GM18868 (cell line): Measurements from ENCODE around the gene STARD10.
"Not testable (repeated sequence)": the region's sequence is repeated elsewhere in the genome, so short reads cannot be mapped to it uniquely, and the experiment has no call there.

Source experiments
- ATAC-seq: cut with Tn5 transposase; IDR thresholded peaks from one replicate; pipeline ENCODE4 v1.9.1; 2021; ENCODE audit warnings: mild to moderate bottlenecking, moderate library complexity; ENCODE audit not compliant: unreplicated experiment

The STARD10 gene

GRCh38 chr11:72808331-72808798 lies 14.5 kb upstream of the STARD10 start:
- no peak for ATAC-seq

- ATAC-seq = no peak
These were observed 13.9 kb upstream of the STARD10 start for GRCh38 chr11:72807792-72808191.

DNA sequence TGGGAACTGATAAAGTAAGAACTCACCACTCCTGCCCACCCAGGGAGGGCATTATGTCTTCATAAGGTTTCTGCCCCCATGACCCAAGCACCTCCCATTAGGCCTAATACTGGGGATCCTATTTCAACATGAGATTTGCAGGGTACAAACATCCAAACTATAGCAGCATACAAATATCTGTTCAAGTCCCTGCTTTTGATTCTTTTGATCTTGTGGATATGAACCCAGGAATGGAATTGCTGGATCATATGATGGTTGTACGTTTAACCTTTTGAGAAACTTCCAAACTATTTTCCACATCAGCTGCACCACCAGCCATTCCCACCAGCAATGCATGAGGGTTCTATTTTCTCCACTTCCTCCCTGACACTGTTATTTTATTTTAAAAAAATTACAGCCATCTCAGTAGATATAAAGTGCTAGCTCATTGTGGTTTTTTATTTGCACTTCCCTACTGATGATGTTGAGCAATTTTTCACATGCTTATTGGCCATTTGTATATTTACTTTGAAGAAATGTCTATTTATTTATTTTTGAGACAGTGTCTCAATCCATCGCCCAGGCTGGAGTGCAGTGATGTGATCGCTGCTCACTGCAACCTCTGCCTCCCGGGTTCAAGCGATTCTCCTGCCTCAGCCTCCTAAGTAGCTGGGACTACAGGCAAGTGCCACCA lies 13.3 kb upstream of the STARD10 start:
- no peak for ATAC-seq

GRCh38 chr11:72806378-72806777 lies 12.5 kb upstream of the STARD10 start:
- not testable (repeated sequence) for ATAC-seq

- no peak for ATAC-seq
These were observed 11.4 kb upstream of the STARD10 start for GRCh38 chr11:72805216-72805615.

DNA sequence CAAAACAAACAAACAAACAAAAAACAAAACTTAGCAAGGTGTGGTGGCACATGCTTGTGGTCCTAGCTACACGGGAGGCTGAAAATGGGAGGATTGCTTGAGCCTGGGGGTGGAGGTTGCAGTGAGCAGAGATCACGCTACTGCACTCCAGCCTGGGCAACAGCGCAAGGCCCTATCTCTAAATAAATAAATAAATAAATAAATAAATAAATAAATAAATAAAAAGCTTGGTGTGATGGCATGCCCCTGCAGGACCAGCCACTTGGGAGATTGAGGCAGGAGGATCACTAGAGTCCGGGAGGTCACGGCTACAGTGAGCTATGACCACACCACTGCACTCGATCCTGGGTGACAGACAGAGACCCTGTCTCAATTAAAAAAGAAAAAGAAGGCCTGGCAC lies 9.0 kb upstream of the STARD10 start:
- no peak for ATAC-seq

- no peak for ATAC-seq
These were observed 5.6 kb upstream of the STARD10 start for GRCh38 chr11:72799441-72799840.

GRCh38 chr11:72798361-72798760 lies 4.5 kb upstream of the STARD10 start:
- ATAC-seq = no peak

DNA sequence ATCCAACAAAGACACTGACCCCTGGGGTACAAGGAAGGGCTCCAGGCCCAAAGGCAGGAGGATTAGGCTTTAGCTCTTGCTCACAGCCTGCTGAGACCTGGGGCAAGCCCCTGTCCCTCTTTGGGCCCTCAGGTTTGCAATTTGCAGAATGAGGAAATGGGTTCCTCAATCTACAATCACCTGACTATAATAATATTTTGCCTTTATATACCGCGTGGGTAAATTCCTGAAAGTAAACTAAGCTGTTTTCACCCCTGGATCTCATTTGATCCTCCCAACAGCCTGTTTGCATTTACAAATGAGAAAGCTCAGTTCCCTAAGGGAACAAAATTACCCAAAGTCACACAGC lies 797 bp downstream of the STARD10 start:
- ATAC-seq = no peak

DNA sequence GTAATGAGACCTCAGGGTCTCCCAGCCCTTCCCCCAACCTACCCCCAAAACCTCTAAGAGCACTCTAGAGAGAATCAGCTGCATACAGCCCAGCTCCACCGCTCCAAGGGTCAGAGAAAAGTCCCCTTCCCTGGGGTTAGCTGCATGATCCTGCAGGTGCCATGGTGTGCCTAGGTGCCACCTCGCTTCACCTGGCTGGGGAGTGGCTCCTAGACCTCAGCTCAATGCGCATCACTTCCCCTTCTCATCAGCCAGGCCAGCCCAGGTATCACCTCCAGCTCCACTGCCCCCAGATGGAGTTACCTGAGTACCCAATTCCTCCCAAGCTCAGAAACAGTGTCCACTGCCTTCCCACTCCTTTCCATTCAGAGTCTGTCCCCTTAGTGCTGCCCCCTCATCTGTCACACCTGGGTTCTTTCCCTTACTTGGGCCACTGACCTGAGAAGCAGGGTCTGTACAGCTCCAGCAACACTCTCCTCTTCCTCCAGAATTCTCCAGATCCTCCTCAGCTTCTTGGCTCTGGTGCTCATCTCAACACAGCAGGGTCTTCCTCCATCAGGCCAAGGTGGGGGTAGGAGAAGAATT lies 1.3 kb downstream of the STARD10 start:
- ATAC-seq = no peak

DNA sequence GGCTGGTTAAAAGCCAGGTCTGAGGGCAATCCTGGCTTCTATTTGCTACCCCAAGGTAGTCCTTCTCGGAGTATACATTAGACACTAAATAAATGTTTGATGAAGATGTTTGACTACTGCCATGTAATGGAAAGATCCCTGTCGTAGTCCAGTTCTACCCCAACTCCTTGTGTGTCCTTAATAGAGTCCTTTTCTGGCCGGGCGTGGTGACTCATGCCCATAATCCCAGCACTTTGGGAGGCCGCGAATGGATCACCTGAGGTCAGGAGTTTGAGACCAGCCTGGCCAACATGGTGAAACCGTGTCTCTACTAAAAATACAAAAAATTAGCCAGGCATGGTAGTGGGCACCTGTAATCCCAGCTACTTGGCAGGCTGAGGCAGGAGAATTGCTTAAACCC lies 2.6 kb downstream of the STARD10 start:
- not testable (repeated sequence) for ATAC-seq

DNA sequence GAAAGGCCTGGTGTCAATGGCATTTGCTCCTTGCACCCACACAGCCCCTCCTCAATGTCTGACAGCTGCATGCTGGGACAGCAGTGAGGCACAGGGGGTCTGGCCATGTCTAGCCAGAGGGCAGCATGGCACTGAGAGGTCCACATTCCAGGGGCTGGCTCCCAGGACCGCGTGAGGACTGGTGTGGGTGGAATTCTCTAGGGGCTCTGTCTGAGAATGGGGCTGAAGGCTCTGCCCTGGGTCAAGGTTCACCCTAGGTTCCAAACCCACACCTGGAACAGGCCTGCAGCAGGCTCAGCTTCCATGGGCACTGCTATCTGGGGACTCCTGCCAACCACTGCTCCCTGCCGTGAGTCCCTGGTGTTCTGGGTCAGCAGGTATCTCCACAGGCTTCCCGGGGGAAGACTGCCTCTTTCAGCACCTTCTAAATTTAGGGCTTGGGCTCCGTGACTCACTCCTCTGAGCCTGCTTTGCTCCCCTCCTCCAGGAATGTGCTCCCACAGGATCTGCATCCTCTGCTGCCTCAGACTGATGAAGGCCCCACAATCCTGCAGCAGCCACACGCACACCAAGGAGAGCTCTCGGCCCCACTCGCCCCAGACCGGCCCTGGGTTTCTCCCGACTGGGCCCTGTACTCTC lies 4.2 kb downstream of the STARD10 start:
- no peak for ATAC-seq

GRCh38 chr11:72788241-72788640 lies 5.6 kb downstream of the STARD10 start:
- no peak for ATAC-seq

DNA sequence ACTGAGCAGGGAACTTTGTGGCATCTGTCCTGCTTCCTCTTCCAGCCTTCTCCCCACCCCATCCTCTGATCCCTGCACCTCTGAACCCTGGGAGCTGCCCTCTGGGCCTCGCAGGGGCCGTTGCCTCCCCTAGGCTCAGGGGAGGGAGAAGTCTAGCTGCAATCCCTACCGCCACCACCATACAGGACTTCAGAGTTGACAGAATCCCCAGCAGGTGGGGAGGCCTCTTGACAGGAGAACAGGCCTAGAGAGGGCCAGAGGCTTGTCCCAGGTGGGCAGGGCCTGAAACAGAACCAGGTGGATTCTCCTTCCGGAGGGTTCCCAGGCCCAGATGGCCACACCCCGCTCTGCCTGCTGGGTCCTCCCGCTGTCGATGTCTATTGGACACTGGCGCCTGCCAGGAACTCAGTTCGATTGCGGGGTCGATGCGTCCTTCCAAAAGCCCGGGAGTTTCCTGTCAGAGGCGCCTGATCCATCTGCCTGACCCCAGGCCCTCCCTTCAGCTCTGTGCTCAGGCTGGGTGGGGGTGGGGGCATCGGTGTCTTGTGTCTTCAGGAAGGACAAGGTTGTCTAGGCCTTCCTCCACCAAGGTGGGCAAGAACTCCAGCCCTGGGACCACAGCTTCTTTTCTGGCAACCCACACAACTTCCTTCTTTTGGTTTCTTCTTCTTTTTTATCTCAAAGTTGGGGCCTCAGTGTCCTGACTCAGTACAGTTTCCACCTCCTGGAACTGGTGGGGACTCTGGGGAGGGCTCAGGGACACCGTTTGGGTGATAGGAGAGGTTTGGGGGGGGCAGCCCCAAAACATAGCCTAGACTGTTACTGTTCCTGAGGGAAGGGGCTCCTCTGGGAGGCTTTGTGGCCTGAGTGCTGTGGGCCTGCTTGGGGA lies 6.4 kb downstream of the STARD10 start:
- peak; percentile 64 for ATAC-seq

DNA sequence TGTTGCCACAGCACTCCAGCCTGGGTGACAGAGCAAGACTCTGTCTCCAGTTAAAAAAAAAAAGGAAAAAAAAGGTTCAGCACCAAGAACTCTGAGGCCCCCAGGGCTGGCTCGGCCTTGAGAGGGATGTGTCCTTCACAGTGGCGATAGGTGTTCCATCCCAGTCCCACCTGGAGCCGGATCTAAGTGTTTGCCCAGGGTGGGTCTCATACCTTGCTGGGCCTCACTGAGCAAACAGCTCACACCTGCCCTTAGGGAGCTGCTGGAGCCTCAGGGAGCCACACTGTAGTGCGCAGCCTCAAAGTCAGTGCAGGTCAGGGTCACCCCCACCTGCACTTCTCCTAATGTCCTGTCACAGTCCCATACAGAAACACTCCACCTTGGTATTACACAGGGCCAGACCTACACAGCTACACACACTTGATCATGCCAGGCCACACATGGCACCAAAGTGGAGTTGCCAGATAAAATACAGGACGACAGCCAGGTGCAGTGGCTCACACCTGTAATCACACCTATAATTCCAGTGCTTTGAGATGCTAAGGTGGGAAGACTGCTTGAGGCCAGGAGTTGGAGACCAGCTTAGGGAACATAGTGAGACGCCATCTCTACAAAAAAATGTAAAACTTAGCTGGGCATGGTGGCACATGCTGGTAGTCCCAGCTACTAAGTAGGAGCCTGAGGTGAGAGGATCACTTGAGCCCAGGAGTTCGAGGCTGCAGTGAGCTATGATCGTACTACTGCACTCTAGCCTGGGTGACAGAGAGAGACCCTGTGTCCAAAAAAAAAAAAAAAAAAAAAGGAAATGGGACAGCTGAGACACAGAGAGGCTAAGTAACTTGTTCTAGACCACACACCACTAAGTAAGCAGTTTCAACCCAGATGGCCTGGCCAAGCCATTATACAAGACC lies 7.3 kb downstream of the STARD10 start:
- no peak for ATAC-seq

GRCh38 chr11:72784662-72785061 lies 9.2 kb downstream of the STARD10 start:
- ATAC-seq = no peak

DNA sequence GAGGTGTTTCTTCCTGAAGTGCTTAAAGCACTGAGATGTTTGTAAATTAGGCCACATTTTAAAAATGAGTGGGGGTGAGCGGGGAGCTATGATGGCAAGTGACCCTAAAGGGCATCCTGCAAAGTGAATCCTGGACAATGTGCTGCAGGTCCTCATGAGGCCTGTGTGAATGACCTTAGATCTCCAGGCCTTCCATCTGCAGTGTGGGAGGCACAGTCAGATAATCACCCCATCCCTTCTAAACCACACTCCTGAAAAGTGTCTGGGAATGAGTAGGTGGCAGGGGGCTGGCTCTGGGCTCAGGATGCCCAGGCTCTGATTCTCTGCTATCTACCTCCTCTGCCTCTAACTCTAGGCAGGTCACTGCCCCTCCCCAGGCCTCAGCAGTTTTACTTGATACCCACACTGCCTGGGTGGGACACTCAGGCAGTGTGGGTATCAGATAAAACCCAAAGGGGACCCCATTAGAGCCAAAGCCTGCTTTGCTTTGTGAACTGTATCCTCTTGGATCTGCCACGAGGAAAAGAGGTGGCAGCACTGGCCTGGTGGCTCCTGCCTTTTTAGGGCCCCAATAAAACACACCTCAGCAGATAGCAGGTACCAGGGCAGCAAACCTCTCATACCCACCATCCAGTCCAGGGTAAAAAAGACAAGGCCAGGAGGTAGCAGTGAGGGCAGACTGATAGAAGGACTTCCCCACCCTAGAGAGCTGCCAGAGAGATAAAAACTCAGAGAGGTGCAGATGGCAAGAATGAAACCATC lies 10.5 kb downstream of the STARD10 start:
- no peak for ATAC-seq

DNA sequence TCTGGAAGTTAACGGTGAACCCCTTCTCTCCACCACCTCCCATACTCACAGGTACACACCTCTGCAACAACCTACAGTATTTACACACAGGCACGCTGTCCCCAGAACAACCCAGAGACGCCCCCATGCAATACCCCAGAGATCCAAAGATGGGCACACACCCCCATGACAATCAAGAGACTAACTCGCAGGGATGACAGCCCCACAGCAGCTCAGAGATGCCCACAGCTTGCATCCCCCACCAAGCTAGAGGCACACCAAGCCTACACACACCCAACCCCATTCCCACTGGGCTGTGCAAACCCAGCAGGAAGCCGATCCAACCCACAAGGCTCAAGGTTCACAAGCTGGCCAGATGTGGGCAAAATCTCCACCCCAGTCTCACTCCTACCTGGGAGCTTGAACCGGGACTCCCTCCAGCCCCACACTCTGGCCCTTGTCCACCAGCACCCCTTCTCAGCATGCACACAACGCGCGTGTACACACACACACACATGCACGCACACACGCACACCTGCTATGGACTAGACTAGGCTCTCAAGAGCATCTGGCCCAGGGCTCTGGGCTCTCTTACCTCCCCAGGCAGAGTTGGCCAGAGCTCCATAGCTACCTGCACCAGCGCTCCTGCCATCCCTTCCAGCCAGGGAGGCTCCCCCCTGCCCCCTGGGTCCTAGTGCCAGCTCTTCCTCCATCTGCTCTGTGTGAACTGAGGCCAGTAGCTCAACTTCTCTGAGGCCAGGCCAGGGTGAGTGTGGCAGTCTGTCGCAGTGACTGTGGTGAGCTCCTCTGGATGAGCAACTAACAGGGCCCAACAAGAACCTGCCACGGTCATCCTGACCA lies 11.5 kb downstream of the STARD10 start:
- peak; percentile 37 for ATAC-seq
